GM21576 (cell line): ENCODE measurements around the gene ABCA7.

Experiments used
- ATAC-seq: cut with Tn5 transposase; IDR thresholded peaks from one replicate; pipeline ENCODE4 v1.9.1; 2021; ENCODE audit warnings: mild to moderate bottlenecking, moderate library complexity; ENCODE audit not compliant: unreplicated experiment

The ABCA7 gene, protein sequence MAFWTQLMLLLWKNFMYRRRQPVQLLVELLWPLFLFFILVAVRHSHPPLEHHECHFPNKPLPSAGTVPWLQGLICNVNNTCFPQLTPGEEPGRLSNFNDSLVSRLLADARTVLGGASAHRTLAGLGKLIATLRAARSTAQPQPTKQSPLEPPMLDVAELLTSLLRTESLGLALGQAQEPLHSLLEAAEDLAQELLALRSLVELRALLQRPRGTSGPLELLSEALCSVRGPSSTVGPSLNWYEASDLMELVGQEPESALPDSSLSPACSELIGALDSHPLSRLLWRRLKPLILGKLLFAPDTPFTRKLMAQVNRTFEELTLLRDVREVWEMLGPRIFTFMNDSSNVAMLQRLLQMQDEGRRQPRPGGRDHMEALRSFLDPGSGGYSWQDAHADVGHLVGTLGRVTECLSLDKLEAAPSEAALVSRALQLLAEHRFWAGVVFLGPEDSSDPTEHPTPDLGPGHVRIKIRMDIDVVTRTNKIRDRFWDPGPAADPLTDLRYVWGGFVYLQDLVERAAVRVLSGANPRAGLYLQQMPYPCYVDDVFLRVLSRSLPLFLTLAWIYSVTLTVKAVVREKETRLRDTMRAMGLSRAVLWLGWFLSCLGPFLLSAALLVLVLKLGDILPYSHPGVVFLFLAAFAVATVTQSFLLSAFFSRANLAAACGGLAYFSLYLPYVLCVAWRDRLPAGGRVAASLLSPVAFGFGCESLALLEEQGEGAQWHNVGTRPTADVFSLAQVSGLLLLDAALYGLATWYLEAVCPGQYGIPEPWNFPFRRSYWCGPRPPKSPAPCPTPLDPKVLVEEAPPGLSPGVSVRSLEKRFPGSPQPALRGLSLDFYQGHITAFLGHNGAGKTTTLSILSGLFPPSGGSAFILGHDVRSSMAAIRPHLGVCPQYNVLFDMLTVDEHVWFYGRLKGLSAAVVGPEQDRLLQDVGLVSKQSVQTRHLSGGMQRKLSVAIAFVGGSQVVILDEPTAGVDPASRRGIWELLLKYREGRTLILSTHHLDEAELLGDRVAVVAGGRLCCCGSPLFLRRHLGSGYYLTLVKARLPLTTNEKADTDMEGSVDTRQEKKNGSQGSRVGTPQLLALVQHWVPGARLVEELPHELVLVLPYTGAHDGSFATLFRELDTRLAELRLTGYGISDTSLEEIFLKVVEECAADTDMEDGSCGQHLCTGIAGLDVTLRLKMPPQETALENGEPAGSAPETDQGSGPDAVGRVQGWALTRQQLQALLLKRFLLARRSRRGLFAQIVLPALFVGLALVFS (N-terminal part only)

DNA sequence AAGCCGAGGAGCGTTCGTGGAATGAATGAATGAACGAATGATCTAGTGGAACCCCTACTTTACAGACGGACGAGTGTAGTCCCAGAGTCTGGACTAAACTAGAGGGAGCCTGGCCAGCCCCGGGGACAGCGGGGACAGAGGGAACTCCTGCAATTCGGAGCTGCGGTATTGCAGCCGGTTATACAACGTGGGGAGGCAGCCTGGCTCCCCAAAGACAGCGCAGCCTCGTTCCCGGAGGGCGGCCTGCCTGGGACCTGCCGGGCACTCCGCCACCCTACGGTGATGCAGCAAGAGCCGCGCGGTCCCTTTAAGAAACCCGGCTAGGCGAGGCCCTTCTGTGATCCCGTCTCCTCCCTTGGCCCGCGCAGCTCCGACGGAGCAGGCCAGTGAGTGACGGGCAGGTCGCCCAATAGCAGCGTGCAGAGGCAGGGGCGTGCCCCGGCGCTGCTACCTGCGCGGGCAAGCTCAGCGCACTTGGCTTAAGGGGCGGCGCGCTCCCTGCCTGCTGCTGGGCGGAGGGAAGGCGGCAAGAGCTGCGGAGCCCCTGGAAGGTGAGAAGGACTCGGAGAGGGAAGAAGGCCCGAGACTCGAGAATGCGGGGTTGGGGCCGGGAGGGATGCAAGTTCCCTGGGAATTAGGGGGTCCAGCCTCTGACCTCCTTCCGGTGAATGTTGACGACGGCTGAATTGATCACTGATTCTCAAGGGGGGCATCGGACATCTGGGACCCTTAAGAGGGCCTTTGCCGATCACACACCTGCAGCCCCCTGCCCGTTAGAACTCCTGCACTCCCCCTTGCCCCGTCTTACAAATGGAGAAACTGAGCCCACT, at the start of gene ABCA7:
Gene ABCA7, plus strand, starts transcription at position 462 of the 830 bp plus-strand sequence. CDS start 1,255 bp downstream, outside the sequence.
- ATAC-seq, result peak; percentile 66

DNA sequence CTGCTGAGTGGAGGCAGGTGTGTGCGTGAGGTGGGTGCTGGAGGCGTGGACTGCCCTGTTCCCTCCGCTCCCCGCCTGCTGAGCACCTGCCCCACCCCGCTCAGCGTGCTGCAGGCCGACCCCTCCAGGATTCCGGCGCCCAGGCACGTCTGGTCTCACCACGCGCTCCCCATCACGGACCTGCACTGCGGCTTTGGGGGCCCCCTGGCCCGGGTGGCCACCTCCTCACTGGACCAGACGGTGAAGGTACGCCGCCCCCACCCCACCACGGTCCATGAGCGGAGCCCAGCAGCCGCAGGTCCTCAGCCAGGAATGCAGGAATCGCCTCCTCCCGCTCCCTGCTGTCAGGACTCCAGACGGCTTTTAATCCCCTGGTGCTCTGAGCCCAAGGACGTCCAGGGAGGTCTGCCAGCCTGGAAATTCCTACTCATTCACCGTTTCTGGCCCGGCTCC, 49.8 kb upstream of the ABCA7 start:
- ATAC-seq, result no peak

DNA sequence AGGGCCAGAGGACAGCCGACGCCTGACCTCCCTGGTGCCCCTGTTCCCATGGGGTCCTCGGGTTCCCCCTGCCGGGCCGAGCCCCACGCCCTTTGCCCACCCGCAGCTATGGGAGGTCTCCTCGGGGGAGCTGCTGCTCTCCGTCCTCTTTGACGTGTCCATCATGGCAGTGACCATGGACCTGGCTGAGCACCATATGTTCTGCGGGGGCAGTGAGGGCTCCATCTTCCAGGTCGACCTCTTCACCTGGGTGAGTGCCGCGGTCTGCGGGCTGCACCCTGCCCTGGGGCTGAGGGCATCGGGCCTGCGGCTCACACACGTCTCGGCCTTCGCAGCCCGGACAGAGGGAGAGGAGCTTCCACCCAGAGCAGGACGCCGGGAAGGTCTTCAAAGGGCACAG, 49.2 kb upstream of the ABCA7 start:
- no peak for ATAC-seq

DNA sequence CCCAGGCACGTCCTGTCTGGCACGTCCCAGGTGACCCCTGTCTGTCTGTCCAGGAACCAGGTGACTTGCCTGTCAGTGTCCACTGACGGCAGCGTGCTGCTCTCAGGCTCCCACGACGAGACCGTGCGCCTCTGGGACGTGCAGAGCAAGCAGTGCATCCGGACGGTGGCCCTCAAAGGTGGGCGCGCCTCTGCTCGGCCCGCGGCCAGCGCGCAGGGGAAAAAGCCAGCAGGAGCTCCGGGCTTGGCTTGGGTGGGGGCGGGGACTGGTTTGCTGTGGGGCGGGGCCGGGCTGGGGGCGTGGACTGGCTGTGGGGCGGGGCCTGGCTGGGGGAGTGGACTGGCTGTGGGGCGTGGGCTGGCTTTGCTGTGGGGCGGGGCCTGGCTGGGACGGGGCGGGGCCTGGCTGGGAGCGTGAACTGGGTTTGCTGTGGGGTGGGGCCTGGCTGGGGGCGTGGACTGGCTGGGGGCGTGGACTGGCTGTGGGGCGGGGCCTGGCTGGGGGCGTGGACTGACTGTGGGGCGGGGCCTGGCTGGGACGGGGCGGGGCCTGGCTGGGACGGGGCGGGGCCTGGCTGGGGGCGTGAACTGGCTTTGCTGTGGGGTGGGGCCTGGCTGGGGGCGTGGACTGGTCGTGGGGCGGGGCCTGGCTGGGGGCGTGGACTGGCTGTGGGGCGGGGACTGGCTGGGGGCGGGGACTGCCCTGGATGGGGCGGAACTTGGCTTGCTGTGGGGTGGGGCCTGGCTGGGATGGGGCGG, 48.6 kb upstream of the ABCA7 start:
- no peak for ATAC-seq

- no peak for ATAC-seq
These were observed 47.8 kb upstream of the ABCA7 start for GRCh38 chr19:991932-992669.

DNA sequence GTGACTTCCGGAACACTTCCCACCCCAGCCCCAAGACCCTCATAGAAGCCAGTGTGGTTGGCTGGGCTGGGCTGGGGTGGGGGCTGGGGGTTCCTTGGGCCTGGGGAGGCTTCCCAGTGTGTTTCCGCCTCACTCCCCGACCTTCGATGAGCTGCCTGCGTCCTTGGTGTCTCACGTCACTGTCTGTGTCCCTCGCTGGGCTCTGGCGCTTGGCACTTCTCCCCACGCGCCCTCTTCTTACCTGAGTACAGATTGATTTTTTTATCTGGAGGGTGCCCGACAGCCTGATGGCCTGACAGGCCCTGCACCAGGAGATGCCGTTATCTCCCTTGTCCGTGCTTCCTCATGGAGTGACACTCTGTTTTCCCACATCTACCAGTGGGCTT, 47.2 kb upstream of the ABCA7 start:
- no peak for ATAC-seq

DNA sequence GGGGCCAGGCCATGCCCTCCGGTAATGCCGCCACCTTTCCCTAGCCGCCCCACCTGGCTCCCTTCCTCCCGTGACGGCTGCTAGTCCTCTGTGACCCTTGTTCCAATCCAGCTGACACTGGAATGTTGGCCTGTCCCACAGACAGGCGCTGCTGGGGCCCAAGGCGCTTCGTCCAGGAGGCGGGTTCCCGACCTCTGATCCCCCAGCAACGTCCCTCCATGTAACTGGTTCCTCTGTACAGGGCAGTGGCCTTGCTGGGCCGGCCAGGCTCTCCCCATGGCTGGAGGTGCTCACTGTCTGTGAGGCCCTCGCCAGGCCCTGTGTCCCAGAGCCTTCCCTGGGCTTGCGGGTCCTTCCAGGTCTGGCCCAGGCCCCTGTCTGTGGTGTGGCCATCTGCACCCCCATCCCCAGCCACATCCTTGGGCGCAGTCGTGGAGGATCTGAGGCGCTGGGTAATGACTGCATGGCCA, 46.5 kb upstream of the ABCA7 start:
- ATAC-seq, result no peak

GRCh38 chr19:993831-994393, 46.0 kb upstream of the ABCA7 start:
- ATAC-seq, result no peak

DNA sequence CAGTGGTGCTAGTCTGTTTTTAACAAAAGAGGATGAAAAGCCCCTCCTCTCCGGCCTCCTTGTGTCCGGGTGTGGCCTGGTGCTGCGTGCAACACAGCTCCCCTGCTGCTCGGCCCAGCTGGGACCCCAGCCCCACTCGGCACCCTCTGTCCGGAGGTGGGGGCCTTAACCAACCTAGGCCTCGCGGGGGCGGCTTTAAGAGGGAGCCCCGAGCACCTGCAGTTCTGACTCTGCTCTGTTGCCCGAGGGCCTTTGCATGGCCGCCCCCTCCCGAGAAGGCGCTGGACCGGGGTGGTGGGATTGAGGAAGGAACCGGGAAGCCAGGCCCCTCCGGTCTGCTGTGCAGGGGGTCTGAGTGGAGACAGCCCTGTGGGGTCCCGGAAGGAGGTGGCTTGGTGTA, 45.4 kb upstream of the ABCA7 start:
- no peak for ATAC-seq

DNA sequence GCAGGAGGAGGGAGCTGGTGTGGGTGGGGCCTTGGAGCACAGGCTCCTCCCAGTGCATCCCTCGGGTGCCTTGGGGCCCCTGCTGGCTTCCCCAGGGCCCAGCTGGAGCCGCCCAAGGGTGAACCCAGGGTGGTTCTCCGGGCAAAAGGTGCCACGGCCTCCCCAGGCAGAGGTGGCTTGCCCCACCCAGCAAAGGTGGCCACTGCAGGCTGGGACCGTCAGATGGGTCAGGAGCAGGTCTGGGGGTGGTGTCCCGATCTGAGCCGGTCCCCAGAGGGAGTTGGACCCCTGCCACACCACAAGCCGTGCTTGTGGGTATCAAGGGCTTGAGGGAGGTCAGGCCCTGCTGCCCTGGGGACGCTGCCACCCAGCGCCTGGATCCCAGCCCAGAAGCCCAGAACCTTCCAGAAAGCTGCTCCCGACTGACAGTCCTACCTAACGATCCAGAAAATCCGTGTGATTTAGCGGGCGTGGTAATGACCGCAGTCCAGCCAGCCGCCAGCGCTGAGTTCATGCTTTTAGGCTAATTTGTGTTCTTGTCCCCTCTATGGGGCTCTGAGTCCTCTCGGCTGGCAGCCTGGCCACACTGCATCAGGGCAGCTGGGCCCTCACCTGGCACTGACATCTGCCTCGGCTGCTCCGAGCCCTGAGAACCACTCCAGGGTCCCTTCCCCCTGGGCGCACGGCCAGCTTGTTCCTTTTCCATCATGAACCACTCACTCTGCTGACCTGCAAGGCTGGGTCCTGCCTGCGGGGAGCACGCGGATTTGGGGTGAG, 44.7 kb upstream of the ABCA7 start:
- no peak for ATAC-seq

- ATAC-seq, result no peak
These were observed 43.7 kb upstream of the ABCA7 start for GRCh38 chr19:996051-996838.

- ATAC-seq, result no peak
These were observed 41.8 kb upstream of the ABCA7 start for GRCh38 chr19:998064-998463.

GRCh38 chr19:999379-999719, 40.6 kb upstream of the ABCA7 start:
- no peak for ATAC-seq

DNA sequence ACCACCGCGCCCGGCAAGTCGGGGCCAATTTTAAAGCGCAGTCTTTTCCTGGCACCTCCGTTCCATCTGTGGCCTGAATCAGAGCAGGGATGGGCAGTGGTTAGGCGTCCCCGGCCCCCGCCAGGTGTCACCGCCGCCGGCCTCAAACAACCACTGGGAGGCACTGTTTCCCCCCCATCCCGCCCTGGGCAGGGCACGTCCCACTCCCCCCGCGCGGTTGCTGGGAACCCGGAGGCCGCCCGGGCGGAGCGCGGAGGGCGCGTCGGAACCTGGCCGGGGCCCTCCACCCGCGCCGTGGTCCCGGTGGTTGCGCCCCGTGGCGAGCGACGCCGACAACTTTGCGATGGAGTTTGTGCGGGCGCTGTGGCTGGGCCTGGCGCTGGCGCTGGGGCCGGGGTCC, 39.8 kb upstream of the ABCA7 start, which contains the start of gene GRIN3B:
Gene GRIN3B, plus strand, starts transcription at position 325 of the 400 bp plus-strand sequence. Its CDS starts 19 bp downstream, at position 344.
- no peak for ATAC-seq

- no peak for ATAC-seq
These were observed 39.0 kb upstream of the ABCA7 start for GRCh38 chr19:1000591-1001537.
